A549 treated with AZD2906 at 1 μM for 4 hours (cell line): ENCODE data around the gene MYB. TPM values are rescaled to one million over a fixed set of nuclear protein-coding genes. Genes with fewer than 3 reads are reported as not detected.

Experiments used
- total RNA-seq: library from RNA; stranded (reverse); fragments of 200-300 nt; extraction: Qiagen RNA extraction; gene quantifications from 5 replicates; pipeline ENCODE4 v1.2.3, GENCODE V29; 2022

The MYB gene
- total RNA-seq, result 0.64 to 0.89 TPM (median 0.64 TPM) in 5 replicates

GRCh38 chr6:135180542-135181332, at the start of gene MYB:
Gene MYB (plus strand): TSS chr6:135181308. CDS start chr6:135181514, 206 bp downstream.

Other genes starting within 250 kb of the MYB start
- 0.08 to 0.17 TPM (median 0.13 TPM) in 5 replicates for gene ALDH8A1, start 231.2 kb upstream of the MYB start, total RNA-seq
- gene HBS1L, start 126.5 kb upstream of the MYB start, total RNA-seq, result 25.7 to 43.5 TPM (median 30.7 TPM) in 5 replicates